Panc1 (cell line): ENCODE measurements around the gene EXD3. TPM values are rescaled to one million over a fixed set of nuclear protein-coding genes. Genes with fewer than 3 reads are reported as not detected.

Source experiments
- ATAC-seq: fragments of 200-7000 bp; cut with Tn5 transposase; 2 replicates; pipeline ENCODE4 v1.9.1; 2020; ENCODE audit warnings: mild to moderate bottlenecking, moderate library complexity
- BruUV-seq: library from RNA; stranded (reverse); fragments of 400-500 nt; replicated peaks from 2 replicates; lab custom pipeline; 2021; lab: Mats Ljungman, UMichigan
- CTCF ChIA-PET: fragments of 300-600 bp; sonication (Branson Sonifier 250); formaldehyde crosslinking; loops from one replicate; lab custom pipeline; 2022; ENCODE audit warnings: antibody characterized with exemption; lab: Charles Lee
- POLR2A ChIA-PET: fragments of 300-600 bp; sonication (Branson Sonifier 250); formaldehyde crosslinking; loops from one replicate; lab custom pipeline; 2022; ENCODE audit warnings: antibody characterized with exemption; lab: Charles Lee
- DNase-seq: peaks from one replicate; pipeline ENCODE4 v3.0.0-alpha.2; 2010; ENCODE audit warnings: low read depth, low spot score
- H3K27ac ChIP-seq: 2 replicates; pipeline ENCODE4 v1.5.1; 2011; ENCODE audit warnings: mild to moderate bottlenecking, low read length, inconsistent platforms
- H3K27me3 ChIP-seq: fragments of 200-500 bp; sonication (Bioruptor generic); 2 replicates; pipeline ENCODE4 v1.6.0; 2014; ENCODE audit warnings: low read length, inconsistent platforms; ENCODE audit not compliant: control insufficient read depth, insufficient read depth
- H3K36me3 ChIP-seq: fragments of 200-500 bp; sonication (Bioruptor generic); 2 replicates; pipeline ENCODE4 v1.5.1; 2014; ENCODE audit warnings: inconsistent platforms, mild to moderate bottlenecking, low read length, moderate library complexity; ENCODE audit not compliant: control insufficient read depth, insufficient read depth
- H3K4me1 ChIP-seq: 2 replicates; pipeline ENCODE4 v1.5.1; 2011; ENCODE audit warnings: inconsistent platforms, mild to moderate bottlenecking, low read length, moderate library complexity; ENCODE audit not compliant: control insufficient read depth, insufficient read depth
- H3K4me3 ChIP-seq, 2 experiments: 2 replicates each; pipeline ENCODE4 v1.5.1; 2011 to 2012; ENCODE audit warnings: low read depth in 2 of 2, low read length in 2 of 2, mild to moderate bottlenecking in 2 of 2, inconsistent platforms in 1 of 2, moderate library complexity in 1 of 2
- H3K9me3 ChIP-seq: fragments of 200-500 bp; sonication (Bioruptor generic); 2 replicates; pipeline ENCODE4 v1.5.1; 2014; ENCODE audit warnings: low read depth, mild to moderate bottlenecking, inconsistent platforms, low read length, moderate library complexity; ENCODE audit not compliant: control insufficient read depth, insufficient read depth
- POLR2AphosphoS5 ChIP-seq: IDR thresholded peaks from 2 replicates; pipeline ENCODE4 v1.6.1; 2012; ENCODE audit warnings: mild to moderate bottlenecking, low read depth, low read length, moderate library complexity
- SIN3A ChIP-seq: IDR thresholded peaks from 2 replicates; pipeline ENCODE4 v1.6.1; 2012; ENCODE audit warnings: low read depth, mild to moderate bottlenecking, low read length, moderate library complexity, borderline replicate concordance; ENCODE audit not compliant: insufficient read depth
- TCF7L2 ChIP-seq: IDR thresholded peaks from 2 replicates; pipeline ENCODE4 v1.6.1; 2011; ENCODE audit warnings: mild to moderate bottlenecking, low read depth, low read length, inconsistent platforms
- in situ Hi-C: cut with HindIII; loops from 2 replicates; pipeline ENCODE4 v1.10.0; 2016; ENCODE audit warnings: low sequenced_read_pairs, low pct_unique_long_range_greater_than_20kb
- intact Hi-C: fragments of 100-400 bp; cut with micrococcal nuclease; formaldehyde crosslinking; loops from one replicate; pipeline ENCODE4 v1.10.0; 2022; ENCODE audit not compliant: unreplicated experiment
- total RNA-seq: library from RNA; stranded (reverse); gene quantifications from one replicate; pipeline ENCODE4 v1.2.1, GENCODE V29; 2021; ENCODE audit not compliant: unreplicated experiment
- TF ChIP-seq, protein P1 (sequence below), 2 experiments: IDR thresholded peaks; 2 replicates each; pipeline ENCODE4 v1.6.1; 2011 to 2012; ENCODE audit warnings: low read depth in 2 of 2, control low read depth in 1 of 2, low read length in 1 of 2, mild to moderate bottlenecking in 1 of 2, moderate library complexity in 1 of 2; ENCODE audit not compliant: insufficient read depth in 1 of 2
- TF ChIP-seq, protein P2 (sequence below): fragments of 450-650 bp; IDR thresholded peaks from 2 replicates; pipeline ENCODE4 v1.5.1; 2017; ENCODE audit warnings: mild to moderate bottlenecking

Gene EXD3
- total RNA-seq, 1 experiment from 2014 or later, result 9.2 TPM

DNA sequence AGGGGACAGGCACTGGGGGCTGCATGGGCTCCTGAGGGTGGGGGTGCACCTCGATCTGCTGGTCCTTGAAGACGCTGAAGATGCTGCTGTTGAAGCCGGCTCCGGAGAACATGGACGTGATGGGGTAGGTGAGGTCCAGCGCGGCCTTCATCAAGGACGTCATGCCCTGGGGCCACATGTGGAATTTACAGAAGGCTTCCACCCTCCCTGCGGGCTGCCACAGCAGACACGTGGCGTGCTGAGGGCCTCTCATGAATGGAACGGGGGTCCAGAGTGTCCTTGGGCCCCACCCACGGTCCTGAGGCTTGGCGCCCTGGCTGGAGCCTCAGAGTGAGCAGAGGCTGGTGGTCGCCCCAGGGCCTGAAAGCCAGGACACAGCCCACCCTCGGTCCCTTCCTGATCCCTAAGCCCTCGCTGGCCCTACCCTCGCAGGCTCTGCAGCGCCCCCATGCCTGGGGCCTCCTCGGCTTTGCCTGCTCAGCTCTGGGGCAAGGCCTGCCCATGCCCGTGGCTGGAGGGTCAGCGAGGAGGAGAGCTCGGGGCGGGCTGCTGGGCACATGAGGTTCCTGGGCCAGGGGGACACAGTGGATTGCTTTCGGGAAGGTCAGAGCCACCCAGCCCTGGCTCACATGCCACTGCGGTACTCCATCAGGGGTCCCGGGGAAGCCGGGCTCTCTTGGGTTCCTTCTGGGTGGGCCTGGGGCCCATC lies 41.5 kb upstream of the EXD3 start:
- Histone ChIP-seq H3K4me3 (no peak overlapping the region), H3K4me1 (peaks cover 5% of the 10 kb centered on the region), H3K27me3 (no peaks in the 10 kb centered on the region), H3K27ac (no peak overlapping the region), H3K9me3 (no peaks in the 10 kb centered on the region), H3K36me3 (no peaks in the 10 kb centered on the region)
- ChIA-PET POLR2A (no interaction called here), CTCF (no interaction called here)
- in situ Hi-C loops, result no loop called here
- DNase-seq (no peak), ATAC-seq (no peak)
- intact Hi-C loops, result no loop called here
- TF ChIP-seq POLR2AphosphoS5, result no peak
- no peak for TF ChIP-seq SIN3A
- no peak for TF ChIP-seq TCF7L2
- TF ChIP-seq, protein P1, sequence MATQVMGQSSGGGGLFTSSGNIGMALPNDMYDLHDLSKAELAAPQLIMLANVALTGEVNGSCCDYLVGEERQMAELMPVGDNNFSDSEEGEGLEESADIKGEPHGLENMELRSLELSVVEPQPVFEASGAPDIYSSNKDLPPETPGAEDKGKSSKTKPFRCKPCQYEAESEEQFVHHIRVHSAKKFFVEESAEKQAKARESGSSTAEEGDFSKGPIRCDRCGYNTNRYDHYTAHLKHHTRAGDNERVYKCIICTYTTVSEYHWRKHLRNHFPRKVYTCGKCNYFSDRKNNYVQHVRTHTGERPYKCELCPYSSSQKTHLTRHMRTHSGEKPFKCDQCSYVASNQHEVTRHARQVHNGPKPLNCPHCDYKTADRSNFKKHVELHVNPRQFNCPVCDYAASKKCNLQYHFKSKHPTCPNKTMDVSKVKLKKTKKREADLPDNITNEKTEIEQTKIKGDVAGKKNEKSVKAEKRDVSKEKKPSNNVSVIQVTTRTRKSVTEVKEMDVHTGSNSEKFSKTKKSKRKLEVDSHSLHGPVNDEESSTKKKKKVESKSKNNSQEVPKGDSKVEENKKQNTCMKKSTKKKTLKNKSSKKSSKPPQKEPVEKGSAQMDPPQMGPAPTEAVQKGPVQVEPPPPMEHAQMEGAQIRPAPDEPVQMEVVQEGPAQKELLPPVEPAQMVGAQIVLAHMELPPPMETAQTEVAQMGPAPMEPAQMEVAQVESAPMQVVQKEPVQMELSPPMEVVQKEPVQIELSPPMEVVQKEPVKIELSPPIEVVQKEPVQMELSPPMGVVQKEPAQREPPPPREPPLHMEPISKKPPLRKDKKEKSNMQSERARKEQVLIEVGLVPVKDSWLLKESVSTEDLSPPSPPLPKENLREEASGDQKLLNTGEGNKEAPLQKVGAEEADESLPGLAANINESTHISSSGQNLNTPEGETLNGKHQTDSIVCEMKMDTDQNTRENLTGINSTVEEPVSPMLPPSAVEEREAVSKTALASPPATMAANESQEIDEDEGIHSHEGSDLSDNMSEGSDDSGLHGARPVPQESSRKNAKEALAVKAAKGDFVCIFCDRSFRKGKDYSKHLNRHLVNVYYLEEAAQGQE (IDR thresholded peaks at IDR 0.05; ENCODE audit: insufficient read depth in 1 of 2, low read depth in 2 of 2, low read length in 1 of 2), result no peak
- TF ChIP-seq, protein P2, sequence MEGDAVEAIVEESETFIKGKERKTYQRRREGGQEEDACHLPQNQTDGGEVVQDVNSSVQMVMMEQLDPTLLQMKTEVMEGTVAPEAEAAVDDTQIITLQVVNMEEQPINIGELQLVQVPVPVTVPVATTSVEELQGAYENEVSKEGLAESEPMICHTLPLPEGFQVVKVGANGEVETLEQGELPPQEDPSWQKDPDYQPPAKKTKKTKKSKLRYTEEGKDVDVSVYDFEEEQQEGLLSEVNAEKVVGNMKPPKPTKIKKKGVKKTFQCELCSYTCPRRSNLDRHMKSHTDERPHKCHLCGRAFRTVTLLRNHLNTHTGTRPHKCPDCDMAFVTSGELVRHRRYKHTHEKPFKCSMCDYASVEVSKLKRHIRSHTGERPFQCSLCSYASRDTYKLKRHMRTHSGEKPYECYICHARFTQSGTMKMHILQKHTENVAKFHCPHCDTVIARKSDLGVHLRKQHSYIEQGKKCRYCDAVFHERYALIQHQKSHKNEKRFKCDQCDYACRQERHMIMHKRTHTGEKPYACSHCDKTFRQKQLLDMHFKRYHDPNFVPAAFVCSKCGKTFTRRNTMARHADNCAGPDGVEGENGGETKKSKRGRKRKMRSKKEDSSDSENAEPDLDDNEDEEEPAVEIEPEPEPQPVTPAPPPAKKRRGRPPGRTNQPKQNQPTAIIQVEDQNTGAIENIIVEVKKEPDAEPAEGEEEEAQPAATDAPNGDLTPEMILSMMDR, result no peak; the same call in 1 of the 2 replicates
- BruUV-seq, result no TSS peak

GRCh38 chr9:137463931-137464290 lies 40.9 kb upstream of the EXD3 start:
- CTCF ChIA-PET, result no interaction called here
- Histone ChIP-seq H3K4me1 (peaks cover 6% of the 10 kb centered on the region), H3K9me3 (no peaks in the 10 kb centered on the region), H3K27ac (no peak overlapping the region), H3K36me3 (no peaks in the 10 kb centered on the region), H3K4me3 (no peak overlapping the region), H3K27me3 (no peaks in the 10 kb centered on the region)
- POLR2A ChIA-PET, result no interaction called here
- intact Hi-C loops (no loop called here), in situ Hi-C loops (no loop called here)
- BruUV-seq, result no TSS peak
- ATAC-seq (no peak), DNase-seq (no peak)
- TF ChIP-seq, protein P1 (IDR thresholded peaks at IDR 0.05; ENCODE audit: insufficient read depth in 1 of 2, low read depth in 2 of 2, low read length in 1 of 2), result no peak
- no peak for TF ChIP-seq TCF7L2
- TF ChIP-seq POLR2AphosphoS5, result no peak
- TF ChIP-seq SIN3A, result no peak
- TF ChIP-seq, protein P2, result no peak
